GM13977 (cell line): ENCODE measurements around the gene C12orf75.
"Not testable (repeated sequence)": the region's sequence is repeated elsewhere in the genome, so short reads cannot be mapped to it uniquely, and the experiment has no call there.

Experiments used
- DNase-seq: peaks from one replicate; pipeline ENCODE4 v3.0.0; 2012; ENCODE audit warnings: low spot score
- CTCF ChIP-seq: IDR thresholded peaks from 2 replicates; pipeline ENCODE4 v1.5.1; 2012; ENCODE audit warnings: mild to moderate bottlenecking, control low read depth; ENCODE audit not compliant: insufficient read depth; ENCODE audit errors: extremely low read depth, missing control alignments
- in situ Hi-C: fragments of 300-500 bp; cut with MboI; formaldehyde crosslinking; loops from one replicate; pipeline ENCODE4 v1.12.0; 2022; ENCODE audit warnings: low sequenced_read_pairs, low pct_unique_long_range_greater_than_20kb, mixed read lengths, inconsistent platforms; ENCODE audit not compliant: unreplicated experiment

Gene C12orf75

GRCh38 chr12:105398930-105399329 is 68.4 kb downstream of the C12orf75 start:
- TF ChIP-seq CTCF: no peak
- in situ Hi-C loops: loop anchor here (25.0 kb wide), 2 partner anchors 112 to 1212 kb away; no protein-coding TSS in a partner anchor
- DNase-seq: no peak

- in situ Hi-C loops: loop anchor here (25.0 kb wide), 2 partner anchors 112 to 1212 kb away; no protein-coding TSS in a partner anchor
- TF ChIP-seq CTCF: no peak
These were observed 69.1 kb downstream of the C12orf75 start for GRCh38 chr12:105399428-105400081.

GRCh38 chr12:105400227-105400626 is 69.7 kb downstream of the C12orf75 start:
- no peak for DNase-seq
- TF ChIP-seq CTCF: no peak
- in situ Hi-C loops: no loop called here

More at GRCh38 chr12:105399428-105400081, 69.1 kb downstream of the C12orf75 start:
- no peak for DNase-seq

GRCh38 chr12:105401198-105401597 is 70.7 kb downstream of the C12orf75 start:
- DNase-seq: no peak
- in situ Hi-C loops: no loop called here
- no peak for TF ChIP-seq CTCF

GRCh38 chr12:105402366-105402765 is 71.9 kb downstream of the C12orf75 start:
- in situ Hi-C loops: no loop called here
- no peak for TF ChIP-seq CTCF
- no peak for DNase-seq

GRCh38 chr12:105403095-105403494 is 72.6 kb downstream of the C12orf75 start:
- DNase-seq: no peak
- TF ChIP-seq CTCF: no peak
- in situ Hi-C loops: no loop called here

- in situ Hi-C loops, DNase-seq: not testable (repeated sequence)
These were observed 73.6 kb downstream of the C12orf75 start for GRCh38 chr12:105404134-105404533.
